Sigmoid colon (tissue), 7 donors: ENCODE measurements around the gene SLC6A5. TPM values are rescaled to one million over a fixed set of nuclear protein-coding genes. Genes with fewer than 3 reads are reported as not detected.
"Not testable (repeated sequence)": the region's sequence is repeated elsewhere in the genome, so short reads cannot be mapped to it uniquely, and the experiment has no call there.

Experiments used
- DNase-seq: peaks from one replicate; pipeline ENCODE4 v3.0.0-alpha.2; 2019
- H3K27ac ChIP-seq, 4 donors: fragments of 200-600 bp; sonication (generic); one replicate each; pipeline ENCODE4 v1.5.1; 2016 to 2019; ENCODE audit warnings: mild to moderate bottlenecking in 1 of 4
- H3K27me3 ChIP-seq, 3 donors: fragments of 200-600 bp; sonication (generic); one replicate each; pipeline ENCODE4 v1.5.1; 2019; ENCODE audit warnings: mild to moderate bottlenecking in 1 of 3
- H3K36me3 ChIP-seq, 4 donors: fragments of 200-600 bp; sonication (generic); one replicate each; pipeline ENCODE4 v1.5.1; 2016 to 2019
- H3K4me1 ChIP-seq, 4 donors: fragments of 200-600 bp; sonication (generic); one replicate each; pipeline ENCODE4 v1.5.1; 2017 to 2019
- H3K4me3 ChIP-seq, 4 donors: fragments of 200-600 bp; sonication (generic); one replicate each; pipeline ENCODE4 v1.5.1; 2017 to 2019; ENCODE audit warnings: mild to moderate bottlenecking in 2 of 4, moderate library complexity in 1 of 4
- H3K9me3 ChIP-seq, 4 donors: fragments of 200-600 bp in 3 of 4; sonication (generic) in 3 of 4; one replicate each; pipeline versions ENCODE4 v1.5.1 to v1.6.1; 2013 to 2019
- EP300 ChIP-seq, 4 donors: sonication (generic); formaldehyde crosslinking; IDR thresholded peaks; one replicate each; pipeline ENCODE4 v1.6.1; 2017; ENCODE audit warnings: antibody characterized with exemption in 4 of 4
- POLR2A ChIP-seq, 2 donors: fragments of 450-650 bp; IDR thresholded peaks; one replicate each; pipeline ENCODE4 v1.6.1; 2016; ENCODE audit warnings: antibody characterized with exemption in 2 of 2, mild to moderate bottlenecking in 2 of 2, moderate library complexity in 2 of 2
- POLR2AphosphoS5 ChIP-seq, 4 donors: sonication (generic); formaldehyde crosslinking; IDR thresholded peaks; one replicate each; pipeline ENCODE4 v1.6.1; 2017; ENCODE audit warnings: antibody characterized with exemption in 4 of 4
- WGBS, 2 donors: extraction: QIAGEN DNeasy Blood & Tissue Kit; methylation state at CpG; one replicate each; pipeline ENCODE4 v1.1.7; 2013; 5-methylcytosine and 5-hydroxymethylcytosine counted together
- intact Hi-C: fragments of 100-400 bp; cut with DNase I; formaldehyde crosslinking; loops from one replicate; pipeline ENCODE4 v1.15.1; 2023
- polyA plus RNA-seq, 3 donors: library from polyadenylated mRNA; stranded (reverse); fragments of 200-250 nt; gene quantifications; one replicate each; pipeline ENCODE4 v1.2.3, GENCODE V29; 2013
- total RNA-seq, 4 donors: library from RNA; depleted of rRNA; stranded (reverse); fragments of >200 nt; gene quantifications; one replicate each; pipeline ENCODE4 v1.1.0, GENCODE V29; 2016
- TF ChIP-seq, protein P1 (sequence below), 4 experiments: fragments of 450-650 bp in 3 of 4; fragments of 200-600 bp in 1 of 4; IDR thresholded peaks; one replicate each; pipeline ENCODE4 v1.5.1; 2016 to 2019; ENCODE audit warnings: antibody characterized with exemption in 4 of 4, mild to moderate bottlenecking in 3 of 4, moderate library complexity in 2 of 4
- donor health status: healthy with polysubstance abuse.
- donor health status: Bipolar disorder and iron deficiency.
- donor health status: healthy.

SLC6A5 gene
- not detected for total RNA-seq
- under 1 TPM in 1 of 3 donors, not detected in 2; under 0.01 TPM for polyA plus RNA-seq

DNA sequence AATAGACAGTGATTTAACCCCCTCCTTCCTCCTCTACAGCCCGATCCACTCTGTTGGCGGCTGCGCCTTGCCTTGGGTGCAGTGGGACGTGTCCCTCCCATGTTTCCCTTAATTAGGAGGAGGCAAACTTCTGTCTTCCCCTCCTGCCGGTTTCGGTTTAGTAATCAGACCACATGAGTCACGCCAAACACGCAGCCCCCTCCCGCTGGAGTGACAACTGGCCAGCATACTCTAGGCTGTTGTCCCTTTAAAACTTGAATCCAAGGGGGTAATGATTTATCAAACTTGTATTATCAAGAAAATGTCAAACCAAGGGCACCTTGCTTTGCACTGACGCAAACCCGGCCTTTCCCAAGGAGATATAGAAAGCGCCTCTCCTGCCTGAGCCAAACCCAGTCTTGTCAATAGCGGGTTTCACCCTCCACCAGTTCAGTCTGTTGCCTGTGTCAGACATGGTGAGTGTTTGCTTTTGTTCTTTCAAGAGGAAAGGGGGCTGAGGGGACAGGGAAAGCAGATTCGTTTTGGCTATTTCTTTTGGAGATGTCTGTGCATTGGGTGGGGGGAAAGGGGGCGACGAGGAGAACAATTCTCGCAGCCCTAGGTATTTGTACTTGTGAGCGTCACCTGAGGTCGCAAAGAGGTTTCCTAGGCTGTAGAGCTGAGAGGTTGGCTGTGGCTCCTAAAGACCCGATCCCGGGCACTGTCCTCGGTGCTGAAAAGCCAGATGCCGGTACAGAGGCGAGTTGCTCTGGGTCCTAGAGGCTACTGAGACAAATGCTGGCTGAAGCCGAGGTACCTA, at the start of gene SLC6A5:
Gene SLC6A5, plus strand, starts transcription at position 388 of the 799 bp plus-strand sequence. Its CDS starts 65 bp downstream, at position 453.
- TF ChIP-seq POLR2AphosphoS5 (IDR thresholded peaks at IDR 0.05) (no peak), EP300 (IDR thresholded peaks at IDR 0.05) (no peak), POLR2A (IDR thresholded peaks at IDR 0.05) (no peak)
- TF ChIP-seq, protein P1, sequence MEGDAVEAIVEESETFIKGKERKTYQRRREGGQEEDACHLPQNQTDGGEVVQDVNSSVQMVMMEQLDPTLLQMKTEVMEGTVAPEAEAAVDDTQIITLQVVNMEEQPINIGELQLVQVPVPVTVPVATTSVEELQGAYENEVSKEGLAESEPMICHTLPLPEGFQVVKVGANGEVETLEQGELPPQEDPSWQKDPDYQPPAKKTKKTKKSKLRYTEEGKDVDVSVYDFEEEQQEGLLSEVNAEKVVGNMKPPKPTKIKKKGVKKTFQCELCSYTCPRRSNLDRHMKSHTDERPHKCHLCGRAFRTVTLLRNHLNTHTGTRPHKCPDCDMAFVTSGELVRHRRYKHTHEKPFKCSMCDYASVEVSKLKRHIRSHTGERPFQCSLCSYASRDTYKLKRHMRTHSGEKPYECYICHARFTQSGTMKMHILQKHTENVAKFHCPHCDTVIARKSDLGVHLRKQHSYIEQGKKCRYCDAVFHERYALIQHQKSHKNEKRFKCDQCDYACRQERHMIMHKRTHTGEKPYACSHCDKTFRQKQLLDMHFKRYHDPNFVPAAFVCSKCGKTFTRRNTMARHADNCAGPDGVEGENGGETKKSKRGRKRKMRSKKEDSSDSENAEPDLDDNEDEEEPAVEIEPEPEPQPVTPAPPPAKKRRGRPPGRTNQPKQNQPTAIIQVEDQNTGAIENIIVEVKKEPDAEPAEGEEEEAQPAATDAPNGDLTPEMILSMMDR (IDR thresholded peaks at IDR 0.05), result no peak
- no peak for DNase-seq
- WGBS, 2 donors, result 10 to 19% methylated on average over 25 of the region's 25 CpGs
- no peak within 1 kb of the TSS for H3K27ac ChIP-seq
- intact Hi-C loops, result no loop called here
- H3K4me3 ChIP-seq, result no peak within 1 kb of the TSS
- H3K9me3 ChIP-seq, result no peaks in the 10 kb centered on the region
- H3K27me3 ChIP-seq, result peaks cover 33 to 100% (median 80%) of the 10 kb centered on the region in 3 donors
- peaks cover 0 to 12% (median 8%) of the 10 kb centered on the region in 4 donors for H3K4me1 ChIP-seq
- no peaks in the 10 kb centered on the region for H3K36me3 ChIP-seq

DNA sequence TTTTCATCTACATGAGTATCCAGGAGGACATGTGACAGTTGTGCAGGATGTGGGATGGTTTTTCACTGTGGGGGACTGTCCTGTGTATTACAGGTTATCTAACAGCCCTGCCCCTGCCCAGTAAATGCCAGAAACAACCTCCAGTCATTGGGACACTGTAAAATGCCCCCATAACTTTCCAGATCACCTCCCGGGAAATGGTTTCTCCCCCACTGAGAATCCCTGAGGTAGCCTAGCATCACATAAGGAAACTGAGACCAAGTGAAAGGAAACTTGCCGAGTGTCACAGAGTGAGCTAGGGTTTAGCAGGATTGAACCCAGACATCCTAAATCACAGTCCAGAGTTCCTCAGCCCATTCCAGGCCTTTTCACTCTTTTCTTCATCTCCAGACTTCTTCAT, 48.3 kb upstream of the SLC6A5 start:
- 54 to 60% methylated on average over 2 of the region's 2 CpGs for WGBS, 2 donors
- H3K4me1 ChIP-seq, result no peaks in the 10 kb centered on the region

DNA sequence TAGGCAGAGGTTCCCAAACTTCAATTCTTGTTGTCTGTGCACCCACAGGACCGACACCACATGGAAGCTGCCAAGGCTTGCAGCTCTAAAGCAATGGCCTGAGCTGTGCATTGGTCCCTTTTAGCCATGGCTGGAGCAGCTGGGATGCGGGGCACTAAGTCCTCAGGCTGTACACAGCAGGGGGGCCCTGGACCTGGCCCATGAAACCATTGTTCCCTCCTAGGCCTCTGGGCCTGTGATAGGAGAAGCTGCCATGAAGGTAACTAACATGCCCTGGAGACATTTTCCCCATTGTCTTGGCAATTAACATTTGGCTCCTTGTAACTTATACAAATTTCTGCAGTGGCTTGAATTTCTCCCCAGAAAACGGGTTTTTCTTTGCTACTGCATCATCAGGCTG, 43.6 kb upstream of the SLC6A5 start:
- WGBS, 2 donors, result 55 to 75% methylated on average over 3 of the region's 3 CpGs
- Histone ChIP-seq H3K36me3 (no peaks in the 10 kb centered on the region), H3K27ac (no peak overlapping the region), H3K27me3 (no peaks in the 10 kb centered on the region), H3K4me3 (no peak overlapping the region), H3K9me3 (no peaks in the 10 kb centered on the region), H3K4me1 (no peaks in the 10 kb centered on the region)
- DNase-seq, result no peak
- intact Hi-C loops, result no loop called here
- TF ChIP-seq POLR2AphosphoS5 (IDR thresholded peaks at IDR 0.05) (no peak), POLR2A (IDR thresholded peaks at IDR 0.05) (no peak), EP300 (IDR thresholded peaks at IDR 0.05) (no peak)
- TF ChIP-seq, protein P1 (IDR thresholded peaks at IDR 0.05), result no peak

More for the DNA sequence above, 48.3 kb upstream of the SLC6A5 start:
- H3K4me3 ChIP-seq, result no peak overlapping the region
- TF ChIP-seq, protein P1 (IDR thresholded peaks at IDR 0.05), result no peak
- TF ChIP-seq POLR2AphosphoS5 (IDR thresholded peaks at IDR 0.05) (no peak), EP300 (IDR thresholded peaks at IDR 0.05) (no peak), POLR2A (IDR thresholded peaks at IDR 0.05) (no peak)
- no peak for DNase-seq
- no peaks in the 10 kb centered on the region for H3K27me3 ChIP-seq
- intact Hi-C loops, result no loop called here
- H3K27ac ChIP-seq, result no peak overlapping the region
- H3K9me3 ChIP-seq, result no peaks in the 10 kb centered on the region
- H3K36me3 ChIP-seq, result no peaks in the 10 kb centered on the region

DNA sequence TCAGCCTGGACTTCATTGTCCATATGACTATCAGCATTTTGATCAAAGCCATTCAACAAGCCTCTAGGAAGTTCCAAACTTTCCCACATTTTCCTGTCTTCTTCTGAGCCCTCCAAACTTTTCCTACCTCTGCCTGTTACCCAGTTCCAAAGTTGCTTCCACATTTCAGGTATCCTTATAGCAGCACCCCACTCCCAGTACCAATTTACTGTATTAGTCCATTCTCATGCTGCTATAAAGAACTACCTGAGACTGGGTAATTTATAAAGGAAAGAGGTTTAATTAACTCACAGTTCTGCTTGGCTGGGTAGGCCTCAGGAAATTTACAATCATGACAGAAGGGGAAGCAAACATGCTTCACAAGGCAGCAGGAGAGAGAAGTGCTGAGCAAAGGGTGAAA, 43.0 kb upstream of the SLC6A5 start:
- H3K36me3 ChIP-seq, H3K9me3 ChIP-seq, H3K4me1 ChIP-seq, intact Hi-C loops, H3K27me3 ChIP-seq, H3K4me3 ChIP-seq, DNase-seq, H3K27ac ChIP-seq: not testable (repeated sequence)

DNA sequence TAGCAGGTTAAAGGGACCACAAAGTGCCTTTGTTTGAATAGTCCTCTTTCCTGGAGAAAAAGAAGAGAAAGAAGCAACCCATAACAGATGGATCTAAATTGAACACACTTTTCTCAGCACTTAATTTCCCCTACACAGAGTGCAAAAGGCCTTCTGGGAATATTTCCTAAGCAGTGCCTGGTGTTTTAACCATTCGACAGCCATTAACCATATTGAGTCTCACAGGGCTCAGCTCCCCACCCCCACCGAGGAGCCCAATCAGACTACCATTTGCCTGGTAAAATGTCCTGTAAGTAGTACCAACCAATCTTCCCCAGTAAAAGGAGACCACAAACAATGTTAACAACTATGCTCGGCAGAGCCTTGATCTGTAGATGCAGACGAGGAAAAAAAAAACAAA, 40.7 kb upstream of the SLC6A5 start:
- Histone ChIP-seq H3K4me1 (no peaks in the 10 kb centered on the region), H3K36me3 (no peaks in the 10 kb centered on the region), H3K27ac (no peak overlapping the region), H3K27me3 (no peaks in the 10 kb centered on the region), H3K9me3 (no peaks in the 10 kb centered on the region), H3K4me3 (no peak overlapping the region)
- TF ChIP-seq EP300 (IDR thresholded peaks at IDR 0.05), result no peak
- TF ChIP-seq POLR2AphosphoS5 (IDR thresholded peaks at IDR 0.05), result no peak
- TF ChIP-seq, protein P1 (IDR thresholded peaks at IDR 0.05), result no peak
- TF ChIP-seq POLR2A (IDR thresholded peaks at IDR 0.05), result no peak
- intact Hi-C loops, result no loop called here
- no peak for DNase-seq
- WGBS, 2 donors, result 81 to 89% methylated on average over 4 of the region's 4 CpGs
